ENCODE results near the gene PCDHGB1.
"Not testable (repeated sequence)": the region's sequence is repeated elsewhere in the genome, so short reads cannot be mapped to it uniquely, and the experiment has no call there.

Gene PCDHGB1

DNA sequence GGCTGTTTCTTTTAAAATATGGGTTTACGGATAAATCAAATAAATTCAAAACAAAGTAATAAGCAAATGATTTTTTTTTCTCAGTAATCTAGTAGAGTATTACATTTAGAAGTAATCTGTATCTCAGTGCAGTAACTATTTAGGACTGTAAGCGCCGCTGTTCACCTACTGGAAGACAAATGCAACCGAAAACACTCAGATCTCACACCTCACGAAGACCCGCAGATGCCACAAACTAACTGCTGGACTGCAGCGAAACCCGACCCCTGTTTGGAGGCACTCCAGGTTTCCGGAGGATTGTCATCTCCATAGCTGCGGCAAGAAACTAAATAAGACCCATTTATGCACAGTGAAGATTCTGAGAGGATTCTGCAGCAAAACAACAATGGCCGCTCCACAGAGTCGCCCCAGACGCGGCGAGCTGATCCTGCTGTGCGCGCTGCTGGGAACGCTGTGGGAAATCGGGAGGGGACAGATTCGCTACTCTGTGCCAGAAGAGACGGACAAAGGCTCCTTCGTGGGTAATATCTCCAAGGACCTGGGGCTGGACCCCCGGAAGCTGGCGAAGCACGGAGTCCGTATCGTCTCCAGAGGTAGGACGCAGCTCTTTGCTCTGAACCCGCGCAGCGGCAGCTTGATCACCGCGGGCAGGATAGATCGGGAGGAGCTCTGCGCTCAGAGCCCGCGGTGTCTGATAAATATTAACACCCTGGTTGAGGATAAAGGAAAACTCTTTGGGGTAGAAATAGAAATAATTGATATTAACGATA is 42.7 kb downstream of the PCDHGB1 start, which contains the start of gene PCDHGA8:
Gene PCDHGA8 (plus strand): TSS at position 205 of the 770 bp plus-strand sequence. CDS start 181 bp downstream, at position 386.
- no peak within 1 kb of the TSS for H3K9ac ChIP-seq (ENCODE audit: low read depth, low read length)
- peaks cover 11% of the 10 kb centered on the region for H3K9me3 ChIP-seq (ENCODE audit: control insufficient read depth, insufficient read depth, low read length)
- peaks cover 4% of the 10 kb centered on the region for H3K36me3 ChIP-seq (ENCODE audit: control insufficient read depth, insufficient read depth, low read length)
- no peak within 1 kb of the TSS for H3K4me3 ChIP-seq (ENCODE audit: low read depth, low read length)
- H3K27me3 ChIP-seq (ENCODE audit: control insufficient read depth, insufficient read depth, low read length) = peaks cover 9% of the 10 kb centered on the region
- no peaks in the 10 kb centered on the region for H3K4me1 ChIP-seq (ENCODE audit: control insufficient read depth, insufficient read depth, low read length)

DNA sequence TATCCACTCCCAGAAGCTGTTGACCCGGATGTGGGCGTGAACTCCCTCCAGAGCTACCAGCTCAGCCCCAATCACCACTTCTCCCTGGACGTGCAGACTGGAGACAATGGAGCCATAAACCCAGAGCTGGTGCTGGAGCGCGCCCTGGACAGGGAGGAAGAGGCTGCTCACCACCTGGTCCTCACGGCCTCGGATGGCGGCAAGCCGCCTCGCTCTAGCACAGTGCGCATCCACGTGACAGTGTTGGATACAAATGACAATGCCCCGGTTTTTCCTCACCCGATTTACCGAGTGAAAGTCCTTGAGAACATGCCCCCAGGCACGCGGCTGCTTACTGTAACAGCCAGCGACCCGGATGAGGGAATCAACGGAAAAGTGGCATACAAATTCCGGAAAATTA is 43.4 kb downstream of the PCDHGB1 start:
- peaks cover 7% of the 10 kb centered on the region for H3K27me3 ChIP-seq (ENCODE audit: control insufficient read depth, insufficient read depth, low read length)
- no peak overlapping the region for H3K4me3 ChIP-seq (ENCODE audit: low read depth, low read length)
- no peaks in the 10 kb centered on the region for H3K4me1 ChIP-seq (ENCODE audit: control insufficient read depth, insufficient read depth, low read length)
- H3K36me3 ChIP-seq (ENCODE audit: control insufficient read depth, insufficient read depth, low read length) = peaks cover 4% of the 10 kb centered on the region
- peaks cover 11% of the 10 kb centered on the region for H3K9me3 ChIP-seq (ENCODE audit: control insufficient read depth, insufficient read depth, low read length)
- no peak overlapping the region for H3K9ac ChIP-seq (ENCODE audit: low read depth, low read length)

- H3K4me3 ChIP-seq (ENCODE audit: low read depth, low read length); H3K9me3 ChIP-seq (ENCODE audit: control insufficient read depth, insufficient read depth, low read length); H3K4me1 ChIP-seq (ENCODE audit: control insufficient read depth, insufficient read depth, low read length); H3K9ac ChIP-seq (ENCODE audit: low read depth, low read length); H3K36me3 ChIP-seq (ENCODE audit: control insufficient read depth, insufficient read depth, low read length); H3K27me3 ChIP-seq (ENCODE audit: control insufficient read depth, insufficient read depth, low read length): not testable (repeated sequence)
These were observed 44.7 kb downstream of the PCDHGB1 start for GRCh38 chr5:141394401-141395187.

DNA sequence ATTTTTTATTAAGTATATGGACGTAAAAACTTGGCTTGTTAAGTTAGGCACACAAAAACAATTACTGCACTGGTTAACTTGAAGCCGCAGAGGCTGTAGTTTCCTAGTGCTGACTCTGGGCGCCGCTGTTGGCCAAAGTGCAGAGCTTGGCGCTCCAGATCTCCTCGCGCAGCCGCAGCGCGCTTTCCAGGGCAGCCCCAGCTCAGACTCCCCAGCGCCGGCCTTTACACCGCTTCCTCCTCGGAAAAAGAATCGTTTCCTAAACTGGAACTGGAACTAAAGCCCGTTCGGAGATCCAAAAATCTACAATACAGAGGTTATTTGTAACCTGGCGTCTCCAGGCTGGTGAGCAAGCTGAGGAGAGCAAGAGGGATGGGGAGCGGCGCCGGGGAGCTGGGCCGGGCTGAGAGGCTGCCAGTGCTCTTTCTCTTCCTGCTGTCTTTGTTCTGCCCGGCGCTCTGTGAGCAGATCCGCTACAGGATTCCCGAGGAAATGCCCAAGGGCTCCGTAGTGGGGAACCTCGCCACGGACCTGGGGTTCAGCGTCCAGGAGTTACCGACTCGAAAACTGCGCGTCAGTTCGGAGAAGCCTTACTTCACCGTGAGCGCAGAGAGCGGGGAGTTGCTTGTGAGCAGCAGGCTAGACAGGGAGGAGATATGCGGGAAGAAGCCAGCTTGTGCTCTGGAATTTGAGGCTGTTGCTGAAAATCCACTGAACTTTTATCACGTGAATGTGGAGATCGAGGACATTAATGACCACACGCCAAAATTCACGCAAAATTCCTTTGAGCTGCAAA is 48.1 kb downstream of the PCDHGB1 start, which contains the start of gene PCDHGB5:
Gene PCDHGB5 (plus strand): TSS at position 192 of the 796 bp plus-strand sequence. CDS start 181 bp downstream, at position 373.
- H3K4me3 ChIP-seq (ENCODE audit: low read depth, low read length) = peak within 1 kb of the TSS; percentile 30

DNA sequence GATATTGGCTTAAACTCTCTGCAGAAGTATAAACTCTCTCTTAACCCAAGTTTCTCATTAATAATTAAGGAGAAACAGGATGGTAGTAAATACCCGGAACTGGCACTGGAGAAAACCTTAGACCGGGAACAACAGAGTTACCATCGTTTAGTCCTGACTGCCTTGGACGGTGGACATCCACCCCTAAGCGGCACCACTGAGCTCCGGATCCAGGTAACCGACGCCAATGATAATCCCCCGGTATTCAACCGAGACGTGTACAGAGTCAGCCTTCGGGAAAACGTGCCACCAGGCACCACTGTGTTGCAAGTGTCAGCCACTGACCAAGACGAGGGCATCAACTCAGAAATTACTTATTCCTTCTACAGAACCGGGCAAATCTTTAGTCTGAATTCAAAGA is 48.7 kb downstream of the PCDHGB1 start:
- Histone ChIP-seq H3K4me3 (ENCODE audit: low read depth, low read length) (no peak overlapping the region), H3K9ac (ENCODE audit: low read depth, low read length) (no peak overlapping the region), H3K36me3 (ENCODE audit: control insufficient read depth, insufficient read depth, low read length) (no peaks in the 10 kb centered on the region), H3K27me3 (ENCODE audit: control insufficient read depth, insufficient read depth, low read length) (no peaks in the 10 kb centered on the region), H3K9me3 (ENCODE audit: control insufficient read depth, insufficient read depth, low read length) (peaks cover 4% of the 10 kb centered on the region), H3K4me1 (ENCODE audit: control insufficient read depth, insufficient read depth, low read length) (no peaks in the 10 kb centered on the region)

More for the DNA sequence above, 48.1 kb downstream of the PCDHGB1 start, which contains the start of gene PCDHGB5:
- not testable (repeated sequence) for H3K4me1 ChIP-seq (ENCODE audit: control insufficient read depth, insufficient read depth, low read length); H3K27me3 ChIP-seq (ENCODE audit: control insufficient read depth, insufficient read depth, low read length); H3K9me3 ChIP-seq (ENCODE audit: control insufficient read depth, insufficient read depth, low read length); H3K36me3 ChIP-seq (ENCODE audit: control insufficient read depth, insufficient read depth, low read length)
- H3K9ac ChIP-seq (ENCODE audit: low read depth, low read length) = peak within 1 kb of the TSS; percentile 24

DNA sequence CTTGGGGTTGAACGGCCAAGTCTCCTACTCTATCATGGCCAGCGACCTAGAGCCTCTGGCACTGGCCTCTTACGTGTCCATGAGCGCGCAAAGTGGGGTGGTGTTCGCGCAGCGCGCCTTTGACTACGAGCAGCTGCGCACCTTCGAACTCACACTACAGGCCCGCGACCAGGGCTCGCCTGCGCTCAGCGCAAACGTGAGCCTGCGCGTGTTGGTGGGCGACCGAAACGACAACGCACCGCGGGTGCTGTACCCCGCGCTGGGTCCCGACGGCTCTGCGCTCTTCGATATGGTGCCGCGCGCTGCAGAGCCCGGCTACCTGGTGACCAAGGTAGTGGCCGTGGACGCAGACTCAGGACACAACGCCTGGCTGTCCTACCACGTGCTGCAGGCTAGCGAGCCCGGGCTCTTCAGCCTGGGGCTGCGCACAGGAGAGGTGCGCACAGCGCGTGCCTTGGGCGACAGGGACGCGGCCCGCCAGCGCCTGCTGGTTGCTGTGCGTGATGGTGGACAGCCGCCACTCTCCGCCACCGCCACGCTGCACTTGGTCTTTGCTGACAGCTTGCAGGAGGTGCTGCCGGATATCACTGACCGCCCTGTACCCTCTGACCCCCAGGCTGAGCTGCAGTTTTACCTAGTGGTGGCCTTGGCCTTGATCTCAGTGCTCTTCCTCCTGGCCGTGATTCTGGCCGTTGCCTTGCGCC is 49.8 kb downstream of the PCDHGB1 start:
- Histone ChIP-seq H3K4me3 (ENCODE audit: low read depth, low read length) (no peak overlapping the region), H3K4me1 (ENCODE audit: control insufficient read depth, insufficient read depth, low read length) (no peaks in the 10 kb centered on the region), H3K27me3 (ENCODE audit: control insufficient read depth, insufficient read depth, low read length) (no peaks in the 10 kb centered on the region), H3K9me3 (ENCODE audit: control insufficient read depth, insufficient read depth, low read length) (peaks cover 4% of the 10 kb centered on the region), H3K36me3 (ENCODE audit: control insufficient read depth, insufficient read depth, low read length) (no peaks in the 10 kb centered on the region), H3K9ac (ENCODE audit: low read depth, low read length) (no peak overlapping the region)
